ENCODE data around the gene ASAP3. TPM values are rescaled to one million over a fixed set of nuclear protein-coding genes. Genes with fewer than 3 reads are reported as not detected.

ASAP3 gene
- total RNA-seq, 1 experiment from 2014 or later = 12.1 TPM

DNA sequence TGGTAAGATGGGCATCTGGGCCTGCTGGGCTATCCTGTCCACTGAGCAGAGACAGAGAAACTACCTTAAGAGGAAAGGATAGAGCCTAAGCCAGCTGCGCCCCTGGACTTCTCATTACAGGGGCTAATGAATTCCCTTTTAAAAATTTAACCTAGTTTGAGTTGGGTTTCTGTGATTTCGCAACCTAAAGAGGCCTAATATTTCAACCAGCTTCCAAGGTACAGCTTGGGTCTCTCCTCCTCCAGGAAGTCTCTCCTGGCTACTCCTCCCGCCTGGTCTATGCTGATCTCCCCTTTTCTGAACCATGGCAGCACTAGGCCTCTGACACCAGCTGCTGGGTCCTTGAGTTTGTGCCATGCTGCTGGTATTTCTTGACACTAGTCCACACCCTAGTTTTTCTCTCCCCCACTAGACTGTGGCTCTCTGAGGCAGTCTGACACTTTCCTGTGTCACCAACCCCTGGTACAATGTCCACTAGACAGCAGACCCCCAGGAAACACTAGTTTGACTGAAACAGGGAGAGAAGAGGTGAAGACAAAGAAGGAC, 30.5 kb downstream of the ASAP3 start:
- intact Hi-C loops (cut with micrococcal nuclease; ENCODE audit: unreplicated experiment) = no loop called here
- no peak overlapping the region for H3K4me3 Mint-ChIP-seq (ENCODE audit: unreplicated experiment)
- H3K36me3 Mint-ChIP-seq (ENCODE audit: insufficient read depth, unreplicated experiment) = no peaks in the 10 kb centered on the region

DNA sequence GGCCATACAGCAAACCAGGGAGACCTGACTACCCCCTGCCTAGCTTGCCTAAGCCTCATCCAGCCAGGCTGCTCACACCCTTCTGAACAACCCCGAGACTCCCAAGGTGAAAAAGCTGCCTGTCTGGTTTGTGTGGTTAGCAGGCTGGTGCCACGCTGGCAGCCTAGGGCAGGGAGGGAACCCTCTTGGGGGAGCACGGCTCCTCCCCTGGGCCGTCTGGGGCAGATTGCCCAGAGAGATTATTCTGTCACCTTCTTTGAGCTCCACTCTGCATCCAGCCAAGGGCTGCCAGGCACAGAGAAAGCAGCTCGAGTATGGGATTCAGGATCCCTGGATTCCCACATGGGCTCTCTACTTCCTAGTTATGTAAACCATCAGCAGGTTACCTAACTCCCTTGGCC, 32.0 kb downstream of the ASAP3 start:
- BruUV-seq (replicated peaks) = no TSS peak
- Histone ChIP-seq H3K36me3 (ENCODE audit: control insufficient read depth, insufficient read depth, low read length) (no peaks in the 10 kb centered on the region), H3K4me1 (no peaks in the 10 kb centered on the region), H3K27me3 (replicated peaks; ENCODE audit: control insufficient read depth, insufficient read depth, low read length) (no peaks in the 10 kb centered on the region), H3K9me3 (no peaks in the 10 kb centered on the region), H3K4me3 (ENCODE audit: low read depth, low read length) (no peak overlapping the region)
- ChIA-PET CTCF (interaction anchor here (0.7 kb wide), 1 partner anchor 16 kb away, joined by 3 read pairs; no protein-coding TSS in a partner anchor), POLR2A (no interaction called here)
- Mint-ChIP-seq H3K4me3 (ENCODE audit: unreplicated experiment) (no peak overlapping the region), H3K27me3 (ENCODE audit: insufficient read depth, unreplicated experiment) (no peaks in the 10 kb centered on the region), H3K4me1 (ENCODE audit: low read depth, unreplicated experiment) (no peaks in the 10 kb centered on the region), H3K27ac (ENCODE audit: unreplicated experiment) (no peak overlapping the region), H3K9me3 (ENCODE audit: unreplicated experiment) (no peaks in the 10 kb centered on the region), H3K36me3 (ENCODE audit: insufficient read depth, unreplicated experiment) (no peaks in the 10 kb centered on the region)
- intact Hi-C loops (cut with micrococcal nuclease; ENCODE audit: unreplicated experiment) = no loop called here
- DNase-seq = no peak
- no peak for TF ChIP-seq CTCF (IDR thresholded peaks at IDR 0.05; ENCODE audit: insufficient read depth in 1 of 2, low read depth in 1 of 2, low read length in 1 of 2, severe bottlenecking in 1 of 2, unreplicated experiment in 1 of 2)

More for the DNA sequence above, 30.5 kb downstream of the ASAP3 start:
- H3K27ac Mint-ChIP-seq (ENCODE audit: unreplicated experiment) = no peak overlapping the region
- Histone ChIP-seq H3K36me3 (ENCODE audit: control insufficient read depth, insufficient read depth, low read length) (no peaks in the 10 kb centered on the region), H3K27me3 (replicated peaks; ENCODE audit: control insufficient read depth, insufficient read depth, low read length) (no peaks in the 10 kb centered on the region), H3K9me3 (no peaks in the 10 kb centered on the region), H3K4me1 (no peaks in the 10 kb centered on the region), H3K4me3 (ENCODE audit: low read depth, low read length) (no peak overlapping the region)
- BruUV-seq (replicated peaks) = no TSS peak
- CTCF ChIA-PET = no interaction called here
- H3K9me3 Mint-ChIP-seq (ENCODE audit: unreplicated experiment) = no peaks in the 10 kb centered on the region
- no peaks in the 10 kb centered on the region for H3K4me1 Mint-ChIP-seq (ENCODE audit: low read depth, unreplicated experiment)
- POLR2A ChIA-PET = no interaction called here
- no peak for TF ChIP-seq CTCF (IDR thresholded peaks at IDR 0.05; ENCODE audit: insufficient read depth in 1 of 2, low read depth in 1 of 2, low read length in 1 of 2, severe bottlenecking in 1 of 2, unreplicated experiment in 1 of 2)
- H3K27me3 Mint-ChIP-seq (ENCODE audit: insufficient read depth, unreplicated experiment) = no peaks in the 10 kb centered on the region
- DNase-seq = no peak

GRCh38 chr1:23451441-23451840, 32.5 kb downstream of the ASAP3 start:
- Histone ChIP-seq H3K36me3 (ENCODE audit: control insufficient read depth, insufficient read depth, low read length) (no peaks in the 10 kb centered on the region), H3K4me3 (ENCODE audit: low read depth, low read length) (no peak overlapping the region), H3K27me3 (replicated peaks; ENCODE audit: control insufficient read depth, insufficient read depth, low read length) (no peaks in the 10 kb centered on the region), H3K9me3 (no peaks in the 10 kb centered on the region), H3K4me1 (no peaks in the 10 kb centered on the region)
- Mint-ChIP-seq H3K9me3 (ENCODE audit: unreplicated experiment) (no peaks in the 10 kb centered on the region), H3K27me3 (ENCODE audit: insufficient read depth, unreplicated experiment) (no peaks in the 10 kb centered on the region), H3K36me3 (ENCODE audit: insufficient read depth, unreplicated experiment) (no peaks in the 10 kb centered on the region), H3K4me1 (ENCODE audit: low read depth, unreplicated experiment) (no peaks in the 10 kb centered on the region), H3K4me3 (ENCODE audit: unreplicated experiment) (no peak overlapping the region), H3K27ac (ENCODE audit: unreplicated experiment) (no peak overlapping the region)
- ChIA-PET CTCF (no interaction called here), POLR2A (no interaction called here)
- DNase-seq = no peak
- TF ChIP-seq CTCF (IDR thresholded peaks at IDR 0.05; ENCODE audit: insufficient read depth in 1 of 2, low read depth in 1 of 2, low read length in 1 of 2, severe bottlenecking in 1 of 2, unreplicated experiment in 1 of 2) = no peak
- no TSS peak for BruUV-seq (replicated peaks)
- intact Hi-C loops (cut with micrococcal nuclease; ENCODE audit: unreplicated experiment) = no loop called here
